AG09309 (cell line): ENCODE data around the gene CANT1.
"Not testable (repeated sequence)": the region's sequence is repeated elsewhere in the genome, so short reads cannot be mapped to it uniquely, and the experiment has no call there.

Source experiments
- DNase-seq: peaks from one replicate; pipeline ENCODE4 v3.0.0-alpha.2; 2010; ENCODE audit warnings: low read depth
- H3K4me3 ChIP-seq: 2 replicates; pipeline ENCODE4 v1.5.1; 2011; ENCODE audit warnings: mild to moderate bottlenecking, low read depth, low read length, moderate library complexity; ENCODE audit not compliant: control insufficient read depth
- TF ChIP-seq, protein P1 (sequence below): IDR thresholded peaks from 2 replicates; pipeline ENCODE4 v1.5.1; 2011; ENCODE audit warnings: mild to moderate bottlenecking, low read depth, low read length, inconsistent platforms; ENCODE audit not compliant: insufficient read depth, control insufficient read depth; ENCODE audit errors: missing control alignments

CANT1 gene

DNA sequence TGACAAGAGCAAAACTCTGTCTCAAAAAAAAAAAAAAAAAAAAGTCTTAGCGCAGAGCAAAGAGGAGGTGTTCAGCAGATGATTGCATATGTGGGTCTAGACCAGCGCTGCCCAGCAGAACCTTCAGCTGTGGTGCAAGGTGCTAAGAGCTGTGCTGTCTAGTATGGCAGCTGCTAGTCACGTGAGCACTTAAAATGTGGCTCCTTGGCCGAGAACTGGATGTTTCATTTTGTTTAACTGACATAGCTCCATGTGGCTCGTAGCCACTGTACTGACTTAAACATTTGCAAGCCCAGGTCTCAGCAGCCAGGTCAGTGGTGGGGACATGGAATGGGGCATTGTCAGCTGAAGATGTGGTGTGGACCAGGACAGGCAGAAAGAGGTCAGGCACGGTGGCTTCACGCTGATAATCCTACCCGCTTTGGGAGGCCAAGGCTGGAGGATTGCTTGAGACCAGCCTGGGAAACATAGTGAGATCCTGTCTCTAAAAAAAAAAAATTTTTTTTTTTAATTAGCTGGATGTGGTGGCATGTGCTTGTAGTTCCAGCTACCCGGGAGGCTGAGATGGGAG is 23.6 kb upstream of the CANT1 start:
- TF ChIP-seq, protein P1, sequence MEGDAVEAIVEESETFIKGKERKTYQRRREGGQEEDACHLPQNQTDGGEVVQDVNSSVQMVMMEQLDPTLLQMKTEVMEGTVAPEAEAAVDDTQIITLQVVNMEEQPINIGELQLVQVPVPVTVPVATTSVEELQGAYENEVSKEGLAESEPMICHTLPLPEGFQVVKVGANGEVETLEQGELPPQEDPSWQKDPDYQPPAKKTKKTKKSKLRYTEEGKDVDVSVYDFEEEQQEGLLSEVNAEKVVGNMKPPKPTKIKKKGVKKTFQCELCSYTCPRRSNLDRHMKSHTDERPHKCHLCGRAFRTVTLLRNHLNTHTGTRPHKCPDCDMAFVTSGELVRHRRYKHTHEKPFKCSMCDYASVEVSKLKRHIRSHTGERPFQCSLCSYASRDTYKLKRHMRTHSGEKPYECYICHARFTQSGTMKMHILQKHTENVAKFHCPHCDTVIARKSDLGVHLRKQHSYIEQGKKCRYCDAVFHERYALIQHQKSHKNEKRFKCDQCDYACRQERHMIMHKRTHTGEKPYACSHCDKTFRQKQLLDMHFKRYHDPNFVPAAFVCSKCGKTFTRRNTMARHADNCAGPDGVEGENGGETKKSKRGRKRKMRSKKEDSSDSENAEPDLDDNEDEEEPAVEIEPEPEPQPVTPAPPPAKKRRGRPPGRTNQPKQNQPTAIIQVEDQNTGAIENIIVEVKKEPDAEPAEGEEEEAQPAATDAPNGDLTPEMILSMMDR, result no peak
- no peak for DNase-seq
- H3K4me3 ChIP-seq, result no peak overlapping the region

DNA sequence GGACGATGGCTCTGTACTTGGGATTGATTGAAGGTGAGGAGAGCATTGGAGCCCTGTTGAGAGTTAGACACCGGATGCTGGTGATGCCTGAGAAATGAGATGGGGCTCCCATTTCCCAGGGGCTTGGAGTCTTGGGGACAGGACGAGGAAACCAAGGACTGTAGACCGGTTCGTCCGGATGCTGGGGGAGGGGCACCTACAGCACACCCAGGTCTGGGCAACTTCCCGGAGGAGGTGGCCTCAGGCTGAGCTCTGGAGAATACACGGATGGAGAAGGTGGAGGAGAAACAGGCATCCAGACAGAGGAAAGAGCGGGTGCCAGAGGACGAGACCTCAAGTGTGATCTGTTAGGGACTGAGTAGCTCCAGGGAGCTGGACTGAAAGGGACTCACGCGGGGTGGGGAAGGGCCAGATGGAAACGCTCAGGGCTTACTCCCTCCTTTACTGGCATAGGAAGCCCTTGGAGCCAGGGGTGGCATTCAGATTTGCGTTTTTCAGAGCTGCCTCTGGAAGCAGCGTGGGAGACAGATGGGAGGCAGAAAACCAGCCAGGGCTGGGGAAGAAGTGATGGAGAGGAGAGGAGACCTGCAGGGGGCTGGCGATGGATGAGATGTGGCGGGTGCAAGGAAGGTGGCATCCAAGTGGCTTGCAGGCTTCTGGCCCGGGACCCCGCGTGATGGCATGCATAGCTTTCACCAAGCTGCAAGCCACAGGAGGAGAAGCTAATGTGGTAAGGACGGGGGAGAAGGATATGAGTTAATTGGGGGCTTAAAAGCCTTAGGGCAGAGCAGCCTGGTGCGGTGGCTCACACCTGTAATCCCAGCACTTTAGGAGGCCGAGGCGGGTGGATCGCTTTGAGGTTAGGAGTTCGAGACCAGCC is 22.7 kb upstream of the CANT1 start:
- TF ChIP-seq, protein P1, result no peak
- DNase-seq, result no peak
- H3K4me3 ChIP-seq, result no peak overlapping the region

DNA sequence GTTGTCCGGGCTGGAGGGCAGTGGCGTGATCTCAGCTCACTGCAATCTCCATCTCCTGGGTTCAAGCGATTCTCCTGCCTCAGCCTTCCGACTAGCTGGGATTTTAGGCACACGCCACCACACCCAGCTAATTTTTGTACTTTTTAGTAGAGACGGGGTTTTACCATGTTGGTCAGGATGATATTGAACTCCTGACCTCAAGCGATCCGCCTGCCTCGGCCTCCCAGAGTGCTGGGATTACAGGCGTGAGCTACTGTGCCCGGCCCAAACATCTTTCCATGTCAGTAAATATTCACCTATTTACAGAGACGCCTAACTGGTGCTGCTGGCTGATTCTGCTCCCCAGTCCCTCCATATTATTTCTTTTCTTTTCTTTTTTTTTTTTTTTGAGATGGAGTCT is 21.1 kb upstream of the CANT1 start:
- not testable (repeated sequence) for DNase-seq, H3K4me3 ChIP-seq

DNA sequence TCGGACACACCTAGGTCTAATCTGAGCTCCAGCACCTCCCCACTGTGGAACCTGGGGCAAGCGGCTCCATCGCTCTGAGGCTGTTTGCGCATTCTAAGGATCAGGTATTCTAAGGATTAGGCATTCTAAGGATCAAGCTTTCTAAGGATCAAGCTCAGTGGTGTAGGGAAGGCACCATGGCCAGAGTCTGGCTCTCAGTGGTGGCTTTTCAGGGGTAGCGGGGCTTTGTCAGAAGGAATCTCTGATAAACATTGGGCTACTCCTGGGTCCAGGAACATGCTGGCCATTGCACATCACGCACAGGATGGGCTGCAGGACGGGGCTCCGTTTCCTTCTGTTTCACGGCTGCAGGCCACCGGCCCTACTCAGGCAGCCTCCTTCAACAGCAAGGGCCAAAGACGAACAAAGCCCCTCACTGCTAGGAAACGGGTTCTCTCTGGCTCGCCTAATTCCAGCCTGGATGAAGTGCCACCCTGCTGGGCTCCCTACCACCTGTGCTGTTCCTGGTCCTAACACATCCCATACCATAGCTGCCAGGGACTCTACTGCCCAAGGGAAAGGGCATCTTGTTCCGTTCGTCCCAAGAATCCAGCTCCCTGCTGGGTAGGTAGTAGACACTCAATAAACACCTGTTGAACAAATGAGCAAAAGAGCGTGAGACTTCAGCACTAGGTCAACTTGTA is 19.9 kb upstream of the CANT1 start:
- no peak for DNase-seq
- H3K4me3 ChIP-seq, result no peak overlapping the region
- TF ChIP-seq, protein P1, result no peak

DNA sequence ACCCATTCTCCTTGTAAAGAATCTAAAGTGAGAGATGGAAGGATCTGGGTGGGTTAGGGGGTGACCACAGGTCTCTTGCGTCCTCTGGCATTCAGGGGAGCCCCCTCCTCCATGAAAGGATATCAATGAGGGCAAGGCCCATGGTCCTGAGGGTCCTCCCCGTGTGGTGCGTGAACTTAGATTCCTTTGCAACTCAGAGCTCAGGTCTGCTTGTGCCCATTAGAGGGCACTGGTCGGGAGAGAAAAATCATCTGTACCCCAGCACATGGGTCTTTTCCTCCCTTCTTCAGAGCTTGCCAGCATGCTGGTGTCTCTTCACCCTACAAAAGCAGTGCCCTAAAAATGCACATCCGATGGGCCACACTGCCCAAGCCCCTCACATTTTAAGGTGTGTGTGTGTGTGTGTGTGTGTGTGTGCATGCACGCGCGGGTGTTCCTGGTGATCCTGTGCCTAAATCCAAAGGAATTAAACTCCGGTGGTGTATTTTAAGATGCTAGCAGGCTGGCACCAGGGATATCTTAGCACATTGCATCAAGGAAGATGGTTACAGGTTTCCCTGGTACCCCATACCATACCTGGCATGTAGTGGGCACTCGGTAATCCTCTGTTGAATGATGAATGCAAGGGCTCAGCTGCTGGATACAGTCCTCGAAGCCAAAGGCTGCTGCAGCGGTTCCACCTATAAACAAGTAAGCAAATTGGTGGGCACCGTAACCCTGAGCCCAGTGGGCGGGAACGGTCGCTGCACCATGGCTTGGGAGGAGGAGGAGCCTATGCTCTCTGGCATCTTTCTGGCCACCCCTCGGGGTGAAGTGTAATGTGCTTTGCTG is 19.1 kb upstream of the CANT1 start:
- TF ChIP-seq, protein P1, result peak; percentile 29
- no peak overlapping the region for H3K4me3 ChIP-seq
- DNase-seq, result no peak

DNA sequence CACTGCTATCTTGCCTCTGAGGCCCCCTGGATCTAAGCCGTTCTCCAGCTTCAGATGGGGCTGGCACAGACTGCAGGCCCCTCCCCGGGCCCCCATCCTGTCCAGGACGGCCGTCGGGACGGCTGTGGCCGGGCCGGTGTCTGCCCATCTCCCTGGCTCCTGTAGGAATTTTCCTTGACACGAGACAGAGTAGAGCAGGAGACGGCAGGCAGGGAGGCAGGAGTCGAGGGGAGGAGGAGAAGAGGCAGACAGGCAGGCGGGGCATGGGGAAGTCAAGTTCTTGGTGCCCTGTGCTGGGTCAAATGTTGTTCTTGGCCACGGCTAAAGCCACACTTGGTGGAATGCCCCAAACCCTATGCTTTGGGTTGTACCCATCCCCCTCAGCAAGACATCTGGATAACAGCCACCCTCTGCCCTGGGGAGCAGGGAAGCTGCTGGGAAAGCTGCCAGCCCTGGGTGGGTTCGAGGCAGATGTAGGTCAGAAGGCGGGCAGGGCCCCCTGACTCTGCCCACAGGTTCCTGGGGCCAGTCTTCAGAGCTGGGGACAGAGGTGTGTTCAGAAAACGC is 18.4 kb upstream of the CANT1 start:
- no peak overlapping the region for H3K4me3 ChIP-seq
- TF ChIP-seq, protein P1, result no peak
- no peak for DNase-seq
